MM.1S (cell line): ENCODE data around the gene RALGPS2.

Source experiments
- EZH2phosphoT487 ChIP-seq: fragments of 300-600 bp; sonication (generic); IDR thresholded peaks from 2 replicates; pipeline ENCODE4 v1.6.1; 2018; ENCODE audit warnings: antibody characterized with exemption, low read length
- TF ChIP-seq, protein P1 (sequence below): fragments of 300-600 bp; sonication (generic); IDR thresholded peaks from 2 replicates; pipeline ENCODE4 v1.5.1; 2016; ENCODE audit warnings: antibody characterized with exemption, low read length, mixed read lengths

DNA sequence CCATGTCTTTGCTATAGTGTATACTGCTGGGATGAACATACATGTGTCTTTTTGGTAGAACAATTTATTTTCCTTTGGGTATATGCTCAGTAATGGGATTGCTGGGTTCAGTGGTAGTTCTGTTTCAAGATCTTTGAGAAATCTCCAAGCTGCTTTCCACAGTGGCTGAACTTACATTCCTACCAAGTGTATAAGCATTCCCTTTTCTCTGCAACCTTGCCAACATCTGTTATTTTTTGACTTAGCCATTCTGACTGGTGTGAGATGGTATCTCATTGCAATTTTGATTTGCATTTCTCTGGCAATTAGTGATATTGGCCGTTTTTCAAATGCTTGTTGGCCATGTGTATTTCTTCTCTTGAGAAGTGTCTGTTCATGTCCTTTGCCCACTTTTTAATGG is 183.3 kb downstream of the RALGPS2 start:
- TF ChIP-seq, protein P1, sequence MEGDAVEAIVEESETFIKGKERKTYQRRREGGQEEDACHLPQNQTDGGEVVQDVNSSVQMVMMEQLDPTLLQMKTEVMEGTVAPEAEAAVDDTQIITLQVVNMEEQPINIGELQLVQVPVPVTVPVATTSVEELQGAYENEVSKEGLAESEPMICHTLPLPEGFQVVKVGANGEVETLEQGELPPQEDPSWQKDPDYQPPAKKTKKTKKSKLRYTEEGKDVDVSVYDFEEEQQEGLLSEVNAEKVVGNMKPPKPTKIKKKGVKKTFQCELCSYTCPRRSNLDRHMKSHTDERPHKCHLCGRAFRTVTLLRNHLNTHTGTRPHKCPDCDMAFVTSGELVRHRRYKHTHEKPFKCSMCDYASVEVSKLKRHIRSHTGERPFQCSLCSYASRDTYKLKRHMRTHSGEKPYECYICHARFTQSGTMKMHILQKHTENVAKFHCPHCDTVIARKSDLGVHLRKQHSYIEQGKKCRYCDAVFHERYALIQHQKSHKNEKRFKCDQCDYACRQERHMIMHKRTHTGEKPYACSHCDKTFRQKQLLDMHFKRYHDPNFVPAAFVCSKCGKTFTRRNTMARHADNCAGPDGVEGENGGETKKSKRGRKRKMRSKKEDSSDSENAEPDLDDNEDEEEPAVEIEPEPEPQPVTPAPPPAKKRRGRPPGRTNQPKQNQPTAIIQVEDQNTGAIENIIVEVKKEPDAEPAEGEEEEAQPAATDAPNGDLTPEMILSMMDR = no peak
- TF ChIP-seq EZH2phosphoT487 = no peak
